Neural progenitor cell (in vitro differentiated cells): Measurements from ENCODE around the gene TNFRSF18. TPM values are rescaled to one million over a fixed set of nuclear protein-coding genes. Genes with fewer than 3 reads are reported as not detected.
A peak's percentile ranks its signal among the peaks of the same experiment; 100 is the strongest.

Experiments
- DNase-seq: peaks from one replicate; pipeline ENCODE4 v3.0.0-alpha.2; 2016; ENCODE audit warnings: low spot score
- H2AFZ ChIP-seq: fragments of 200-600 bp; sonication (generic); replicated peaks from 2 replicates; pipeline ENCODE4 v1.6.1; 2016; ENCODE audit warnings: antibody characterized with exemption
- H3F3A ChIP-seq: fragments of 200-600 bp; sonication (generic); 2 replicates; pipeline ENCODE4 v1.6.1; 2016; ENCODE audit warnings: antibody characterized with exemption, low read depth
- H3K27ac ChIP-seq: fragments of 200-600 bp; sonication (generic); 2 replicates; pipeline ENCODE4 v1.5.1; 2016; ENCODE audit warnings: mild to moderate bottlenecking
- H3K27me3 ChIP-seq: fragments of 200-600 bp; sonication (generic); 2 replicates; pipeline ENCODE4 v1.6.1; 2016; ENCODE audit warnings: mild to moderate bottlenecking, moderate library complexity
- H3K36me3 ChIP-seq: fragments of 200-600 bp; sonication (generic); 2 replicates; pipeline ENCODE4 v1.5.1; 2016
- H3K4me1 ChIP-seq: fragments of 200-600 bp; sonication (generic); 2 replicates; pipeline ENCODE4 v1.6.1; 2016; ENCODE audit warnings: mixed run types
- H3K4me2 ChIP-seq: fragments of 200-600 bp; sonication (generic); 2 replicates; pipeline ENCODE4 v1.6.1; 2016
- H3K4me3 ChIP-seq: fragments of 200-600 bp; sonication (generic); 2 replicates; pipeline ENCODE4 v1.5.1; 2016
- H3K79me2 ChIP-seq: fragments of 200-600 bp; sonication (generic); 2 replicates; pipeline ENCODE4 v1.6.1; 2016; ENCODE audit warnings: low read depth
- H3K9ac ChIP-seq: fragments of 200-600 bp; sonication (generic); 2 replicates; pipeline ENCODE4 v1.6.1; 2016
- H3K9me3 ChIP-seq: fragments of 200-600 bp; sonication (generic); 2 replicates; pipeline ENCODE4 v1.5.1; 2016; ENCODE audit warnings: low read depth
- H4K20me1 ChIP-seq: fragments of 200-600 bp; sonication (generic); 2 replicates; pipeline ENCODE4 v1.6.1; 2016; ENCODE audit warnings: low read depth
- H3K27ac Mint-ChIP-seq: 3 replicates; pipeline ENCODE4 v1.8.0; 2021; ENCODE audit warnings: mixed read lengths
- H3K27me3 Mint-ChIP-seq: 2 replicates; pipeline ENCODE4 v1.8.0; 2022; ENCODE audit warnings: low read depth, mild to moderate bottlenecking, inconsistent platforms, moderate library complexity, mixed read lengths; ENCODE audit not compliant: insufficient read depth
- H3K36me3 Mint-ChIP-seq: 3 replicates; pipeline ENCODE4 v1.8.0; 2021; ENCODE audit warnings: mixed read lengths
- H3K4me1 Mint-ChIP-seq: 3 replicates; pipeline ENCODE4 v1.8.0; 2021; ENCODE audit warnings: mixed read lengths
- H3K4me3 Mint-ChIP-seq: 3 replicates; pipeline ENCODE4 v1.8.0; 2021; ENCODE audit warnings: mild to moderate bottlenecking, moderate library complexity, mixed read lengths
- H3K9me3 Mint-ChIP-seq: 3 replicates; pipeline ENCODE4 v1.8.0; 2020; ENCODE audit warnings: mixed read lengths
- CTCF ChIP-seq: fragments of 200-600 bp; sonication (generic); IDR thresholded peaks from 2 replicates; pipeline ENCODE4 v1.5.1; 2017; ENCODE audit warnings: antibody characterized with exemption, mild to moderate bottlenecking
- EZH2 ChIP-seq: fragments of 200-600 bp; sonication (generic); IDR thresholded peaks from 2 replicates; pipeline ENCODE4 v1.6.1; 2017; ENCODE audit warnings: antibody characterized with exemption, mild to moderate bottlenecking, moderate library complexity
- EZH2phosphoT487 ChIP-seq: fragments of 200-600 bp; sonication (generic); IDR thresholded peaks from 2 replicates; pipeline ENCODE4 v1.6.1; 2017; ENCODE audit warnings: antibody characterized with exemption
- total RNA-seq: library from RNA; depleted of rRNA; stranded (reverse); fragments of >200 nt; gene quantifications from 2 replicates; pipeline ENCODE4 v1.2.3, GENCODE V29; 2015; ENCODE audit warnings: low replicate concordance

TNFRSF18 gene
- total RNA-seq, 1 donor from 2014 or later = not detected

DNA sequence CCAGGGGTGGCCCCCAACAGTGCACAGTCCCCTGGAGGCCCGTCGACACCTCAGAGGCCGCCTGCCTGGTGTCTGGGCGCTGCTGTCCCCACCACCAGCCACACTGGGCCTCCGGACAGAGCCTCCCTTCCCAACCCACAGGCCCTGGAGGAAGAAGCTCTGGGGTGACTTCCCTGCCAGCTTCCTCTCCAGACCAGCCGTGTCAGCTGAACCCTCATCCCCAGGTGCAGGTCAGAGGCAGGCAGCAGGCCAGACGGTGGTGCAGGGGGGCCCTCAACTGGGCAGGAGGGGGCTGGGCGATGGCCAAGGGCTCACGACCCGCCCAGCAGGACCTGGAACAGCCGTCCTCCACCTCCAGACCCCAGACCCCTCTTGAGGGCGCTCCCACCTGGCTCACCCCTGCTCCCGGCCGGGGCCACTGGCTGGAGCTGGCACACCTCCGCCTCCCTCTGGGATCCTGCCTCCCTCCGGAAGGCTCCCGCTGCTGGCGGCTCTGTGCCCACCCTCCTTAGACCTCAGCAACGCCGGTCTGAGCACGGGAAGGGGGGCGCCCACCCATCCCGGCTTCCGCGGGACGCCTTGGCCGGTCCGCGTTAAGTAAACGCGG lies 520 bp downstream of the TNFRSF18 start:
- no peaks in the 10 kb centered on the region for H3K9me3 Mint-ChIP-seq
- Histone ChIP-seq H3K4me2 (peak overlapping the region; percentile 86), H3K4me3 (peak overlapping the region; percentile 35), H3K4me1 (no peaks in the 10 kb centered on the region), H2AFZ (no peak overlapping the region), H3K9ac (no peak overlapping the region), H3K27ac (no peak overlapping the region), H3K27me3 (peaks cover 64% of the 10 kb centered on the region), H3K79me2 (no peaks in the 10 kb centered on the region), H3F3A (no peaks in the 10 kb centered on the region), H4K20me1 (no peaks in the 10 kb centered on the region), H3K36me3 (no peaks in the 10 kb centered on the region), H3K9me3 (no peaks in the 10 kb centered on the region)
- H3K36me3 Mint-ChIP-seq = no peaks in the 10 kb centered on the region
- DNase-seq = no peak
- no peak overlapping the region for H3K4me3 Mint-ChIP-seq
- no peaks in the 10 kb centered on the region for H3K4me1 Mint-ChIP-seq
- H3K27me3 Mint-ChIP-seq = peaks cover 6% of the 10 kb centered on the region
- H3K27ac Mint-ChIP-seq = no peak overlapping the region
- TF ChIP-seq EZH2phosphoT487 = no peak
- no peak for TF ChIP-seq CTCF

DNA sequence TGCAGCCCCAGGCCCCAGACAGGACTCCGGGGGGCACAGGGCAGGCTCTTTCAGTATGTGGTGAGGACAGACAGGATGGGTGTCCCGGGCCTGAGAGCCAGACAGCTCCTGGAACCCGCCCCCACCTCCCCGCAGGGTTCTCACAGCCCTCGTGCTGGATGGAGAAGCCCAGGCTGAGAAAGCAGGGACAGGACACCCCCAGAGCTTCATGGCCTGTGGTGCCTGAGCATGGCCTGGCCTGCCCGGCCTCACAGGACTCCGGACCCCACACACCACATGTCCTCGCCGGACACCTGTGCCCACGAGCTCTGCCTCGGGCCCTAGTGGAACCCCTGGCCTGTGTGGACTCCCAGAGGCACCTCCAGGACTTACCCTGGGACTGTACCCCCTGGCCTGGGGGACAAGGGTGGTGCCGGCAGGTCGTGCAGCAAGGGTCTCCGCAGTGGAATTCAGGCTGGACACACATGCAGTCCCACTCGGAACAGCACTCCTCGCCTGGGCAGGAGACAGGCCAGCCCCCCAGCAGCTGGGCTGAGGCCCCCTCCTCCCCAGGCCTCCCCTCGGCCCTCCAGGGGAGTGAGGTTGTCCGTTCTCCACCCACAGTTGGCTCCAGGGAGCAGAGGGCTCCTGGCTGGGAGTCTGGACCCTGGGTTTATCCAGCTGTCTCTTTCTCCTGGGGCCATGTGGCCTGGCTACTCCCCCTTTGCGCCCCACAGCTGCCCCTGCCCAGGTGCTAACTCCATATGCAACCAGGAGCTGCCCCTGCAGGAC lies 1.2 kb downstream of the TNFRSF18 start:
- Histone ChIP-seq H3K9ac (no peak overlapping the region), H3K27me3 (peaks cover 70% of the 10 kb centered on the region), H3K4me3 (no peak overlapping the region), H3K9me3 (no peaks in the 10 kb centered on the region), H4K20me1 (no peaks in the 10 kb centered on the region), H3K4me2 (no peak overlapping the region), H3K79me2 (no peaks in the 10 kb centered on the region), H3K4me1 (peaks cover 3% of the 10 kb centered on the region), H3K36me3 (no peaks in the 10 kb centered on the region), H3F3A (peaks cover 6% of the 10 kb centered on the region), H2AFZ (no peak overlapping the region), H3K27ac (no peak overlapping the region)
- Mint-ChIP-seq H3K27ac (no peak overlapping the region), H3K4me1 (peaks cover 3% of the 10 kb centered on the region), H3K27me3 (peaks cover 9% of the 10 kb centered on the region), H3K4me3 (no peak overlapping the region), H3K36me3 (no peaks in the 10 kb centered on the region), H3K9me3 (no peaks in the 10 kb centered on the region)
- DNase-seq = no peak
- TF ChIP-seq CTCF = no peak
- no peak for TF ChIP-seq EZH2
- no peak for TF ChIP-seq EZH2phosphoT487

DNA sequence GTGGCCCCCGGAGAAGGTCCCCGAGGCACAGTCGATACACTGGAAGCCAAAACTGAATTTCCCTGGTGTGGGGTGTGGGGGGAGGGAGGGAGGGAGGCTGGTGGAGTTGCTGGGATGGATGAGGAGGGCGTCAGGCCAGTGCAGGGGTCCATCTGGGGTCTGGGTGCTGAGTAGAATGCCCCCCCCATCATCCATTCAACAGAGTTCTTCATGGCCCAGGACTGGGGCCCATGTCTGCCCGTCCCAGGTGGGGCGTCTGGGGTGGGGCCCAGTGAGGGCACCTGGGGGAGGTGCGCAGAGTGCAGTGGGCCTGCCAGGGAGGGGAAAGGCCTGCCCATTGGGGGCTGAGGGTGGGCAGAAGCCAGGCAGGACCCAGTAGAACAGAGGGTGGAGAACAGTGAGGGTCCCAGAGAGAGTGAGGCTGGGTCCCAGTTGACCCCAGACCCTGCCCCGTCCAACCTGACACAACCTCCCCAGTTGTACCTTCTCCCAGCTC lies 1.9 kb downstream of the TNFRSF18 start:
- Histone ChIP-seq H2AFZ (no peak overlapping the region), H3K27me3 (peaks cover 77% of the 10 kb centered on the region), H3K4me2 (no peak overlapping the region), H3K4me1 (peaks cover 3% of the 10 kb centered on the region), H3K4me3 (no peak overlapping the region), H3F3A (peaks cover 7% of the 10 kb centered on the region), H3K9me3 (no peaks in the 10 kb centered on the region), H3K27ac (no peak overlapping the region), H3K9ac (no peak overlapping the region), H3K79me2 (no peaks in the 10 kb centered on the region), H3K36me3 (no peaks in the 10 kb centered on the region), H4K20me1 (no peaks in the 10 kb centered on the region)
- TF ChIP-seq EZH2phosphoT487 (no peak), EZH2 (no peak), CTCF (no peak)
- DNase-seq = no peak
- peaks cover 9% of the 10 kb centered on the region for H3K27me3 Mint-ChIP-seq
- H3K27ac Mint-ChIP-seq = no peak overlapping the region
- H3K4me3 Mint-ChIP-seq = no peak overlapping the region
- H3K4me1 Mint-ChIP-seq = peaks cover 6% of the 10 kb centered on the region
- no peaks in the 10 kb centered on the region for H3K36me3 Mint-ChIP-seq
- H3K9me3 Mint-ChIP-seq = no peaks in the 10 kb centered on the region
